ENCODE measurements around the gene RBFA. TPM values are rescaled to one million over a fixed set of nuclear protein-coding genes. Genes with fewer than 3 reads are reported as not detected.

Gene RBFA
- polyA plus RNA-seq (2012; rRNA removed) = 51.4 and 57.6 TPM in 2 replicates
- 49.3 TPM in 2 replicates for polyA plus RNA-seq (2012; cell fraction: cytosol; rRNA removed)
- polyA plus RNA-seq (2012; cell fraction: nucleus; rRNA removed) = 87.7 and 88.3 TPM in 2 replicates

- peak within 1 kb of the TSS; percentile 91 for H2AFZ ChIP-seq (ENCODE audit: low read depth)
- ChIA-PET CTCF (interaction anchor here (1.0 to 1.4 kb wide), 4 partner anchors 15 to 121 kb away, joined by 3 to 5 read pairs (median 3); no protein-coding TSS in a partner anchor), POLR2A (interaction anchor here (1.1 to 1.5 kb wide), 2 partner anchors 74 to 213 kb away, joined by 4 to 8 read pairs; partner anchors contain the start of genes ADNP2 and PARD6G)
- H3K79me2 ChIP-seq (ENCODE audit: insufficient read depth) = peaks cover 34% of the 10 kb centered on the region
- WGBS (ENCODE audit: low lambda C conversion rate) = 1% methylated on average over 30 of the region's 99 CpGs
- H4K20me1 ChIP-seq (ENCODE audit: insufficient read depth) = peaks cover 7% of the 10 kb centered on the region; the same call in 1 of the 2 replicates
- peaks cover 9 to 11% of the 10 kb centered on the region in 2 experiments for H3K36me3 ChIP-seq (replicated peaks in 1 of 2; ENCODE audit: control insufficient read depth in 1 of 2, insufficient read depth in 2 of 2, low read length in 1 of 2)
- peak within 1 kb of the TSS; percentile 81 for H3K9ac ChIP-seq
- peak within 1 kb of the TSS; percentile 78 to 79 for H3K27ac ChIP-seq (ENCODE audit: low read depth in 2 of 2, low read length in 1 of 2)
- no peaks in the 10 kb centered on the region for H3K9me3 ChIP-seq
- DNase-seq = peak; percentile 97
- no peaks in the 10 kb centered on the region for H3F3A ChIP-seq (replicated peaks; ENCODE audit: insufficient read depth)
- TF ChIP-seq TAF1 (IDR thresholded peaks at IDR 0.05; ENCODE audit: borderline replicate concordance, low read depth, low read length) (peak; percentile 40; the same call in 1 of the 2 replicates), PBX3 (IDR thresholded peaks at IDR 0.05) (no peak), POLR2AphosphoS5 (IDR thresholded peaks at IDR 0.05; ENCODE audit: low read depth, low read length) (peak; percentile 77), FOXJ3 (CRISPR knock-in tag; IDR thresholded peaks at IDR 0.05) (0 out of 2 replicates have a peak, but pooled peaks have one; percentile 25), TEAD4 (IDR thresholded peaks at IDR 0.05; ENCODE audit: borderline replicate concordance, insufficient read depth) (no peak), REST (IDR thresholded peaks at IDR 0.05; ENCODE audit: low read depth, low read length) (0 out of 2 replicates have a peak, but pooled peaks have one; percentile 8), YY1 (IDR thresholded peaks at IDR 0.05; ENCODE audit: low read depth) (peak; percentile 56; the same call in 1 of the 2 replicates), RAD21 (IDR thresholded peaks at IDR 0.05; ENCODE audit: low read length) (peak; percentile 28; the same call in 1 of the 2 replicates), MXI1 (IDR thresholded peaks at IDR 0.05; ENCODE audit: low read depth, low read length) (peak; percentile 98), MAX (IDR thresholded peaks at IDR 0.05; ENCODE audit: low read depth) (peak; percentile 86), CTCF (IDR thresholded peaks at IDR 0.05) (peak; percentile 60), RFX5 (IDR thresholded peaks at IDR 0.05; ENCODE audit: low read length) (0 out of 2 replicates have a peak, but pooled peaks have one; percentile 15), USF2 (IDR thresholded peaks at IDR 0.05; ENCODE audit: borderline replicate concordance, low read depth, low read length) (no peak), RXRA (IDR thresholded peaks at IDR 0.05; ENCODE audit: borderline replicate concordance, low read depth) (no peak), NRF1 (IDR thresholded peaks at IDR 0.05; ENCODE audit: low read depth, low read length) (peak; percentile 83), FOSL2 (IDR thresholded peaks at IDR 0.05; ENCODE audit: borderline replicate concordance, low read depth) (no peak), ELF1 (IDR thresholded peaks at IDR 0.05) (peak; percentile 59), NFIC (IDR thresholded peaks at IDR 0.05; ENCODE audit: borderline replicate concordance) (no peak)
- H3K4me2 ChIP-seq = peak within 1 kb of the TSS; percentile 85
- H3K4me3 ChIP-seq (ENCODE audit: low read depth in 2 of 2, low read length in 1 of 2) = peak within 1 kb of the TSS; percentile 77 to 84
- H3K4me1 ChIP-seq (ENCODE audit: control insufficient read depth in 1 of 2, insufficient read depth in 2 of 2, low read depth in 1 of 2, low read length in 1 of 2) = peaks cover 0 to 14% of the 10 kb centered on the region in 2 experiments; a peak in 1 of 4 replicates
- no peaks in the 10 kb centered on the region for H3K27me3 ChIP-seq (ENCODE audit: insufficient read depth)
- H3K9me2 ChIP-seq = no peaks in the 10 kb centered on the region
Measured at GRCh38 chr18:80034068-80034851, at the start of gene RBFA. TSS of gene RBFA (plus strand) at chr18:80034434. CDS start at chr18:80034496, 62 bp downstream.
